Neural cell (in vitro differentiated cells): ENCODE data around the gene NPHP4. TPM values are rescaled to one million over a fixed set of nuclear protein-coding genes. Genes with fewer than 3 reads are reported as not detected.

Experiments
- H2AFZ ChIP-seq: fragments of 200-600, 300-800 bp; sonication (generic), shearing (Covaris generic); 2 replicates; pipeline ENCODE4 v1.6.0; 2014; ENCODE audit warnings: low read depth, mild to moderate bottlenecking, antibody characterized with exemption, low read length, moderate library complexity
- H3F3A ChIP-seq: fragments of 200-600 bp; shearing (Covaris generic); 2 replicates; pipeline ENCODE4 v1.6.1; 2016; ENCODE audit warnings: mild to moderate bottlenecking, moderate library complexity, mixed read lengths, antibody characterized with exemption, low read length; ENCODE audit not compliant: insufficient read depth, poor library complexity, severe bottlenecking
- H3K27ac ChIP-seq: fragments of 200-600, 300-800 bp; sonication (generic), shearing (Covaris generic); 2 replicates; pipeline ENCODE4 v1.5.1; 2014; ENCODE audit warnings: mild to moderate bottlenecking, low read length, moderate library complexity
- H3K27me3 ChIP-seq: fragments of 300-800, 200-600 bp; sonication (generic), shearing (Covaris generic); 2 replicates; pipeline ENCODE4 v1.6.0; 2014; ENCODE audit warnings: mild to moderate bottlenecking, low read depth, low read length, moderate library complexity; ENCODE audit not compliant: insufficient read depth
- H3K36me3 ChIP-seq: fragments of 300-800, 200-600 bp; sonication (generic), shearing (Covaris generic); 2 replicates; pipeline ENCODE4 v1.5.1; 2014; ENCODE audit warnings: mild to moderate bottlenecking, antibody characterized with exemption, low read length, moderate library complexity; ENCODE audit not compliant: insufficient read depth
- H3K4me2 ChIP-seq: fragments of 300-800, 200-600 bp; sonication (generic), shearing (Covaris generic); 2 replicates; pipeline ENCODE4 v1.6.0; 2014; ENCODE audit warnings: mild to moderate bottlenecking, low read length
- H3K4me3 ChIP-seq: fragments of 300-800, 200-600 bp; sonication (generic), shearing (Covaris generic); 2 replicates; pipeline ENCODE4 v1.5.1; 2014; ENCODE audit warnings: mild to moderate bottlenecking, low read length, moderate library complexity
- H3K79me2 ChIP-seq: fragments of 200-600 bp; shearing (Covaris generic); replicated peaks from 2 replicates; pipeline ENCODE4 v1.6.0; 2014; ENCODE audit warnings: mild to moderate bottlenecking, low read length, moderate library complexity; ENCODE audit not compliant: insufficient read depth
- H3K9ac ChIP-seq: fragments of 300-800, 200-600 bp; sonication (generic), shearing (Covaris generic); 2 replicates; pipeline ENCODE4 v1.6.1; 2016; ENCODE audit warnings: mild to moderate bottlenecking, low read length, mixed read lengths
- H3K9me2 ChIP-seq: fragments of 200-600 bp; shearing (Covaris generic); 2 replicates; pipeline ENCODE4 v1.6.1; 2016; ENCODE audit warnings: mild to moderate bottlenecking, low read length, mixed read lengths; ENCODE audit not compliant: insufficient read depth
- H3K9me3 ChIP-seq: fragments of 200-600, 300-800 bp; sonication (generic), shearing (Covaris generic); 2 replicates; pipeline ENCODE4 v1.6.1; 2016; ENCODE audit warnings: mild to moderate bottlenecking, mixed run types, low read length, moderate library complexity, mixed read lengths
- H4K20me1 ChIP-seq: fragments of 200-600 bp; shearing (Covaris generic); 2 replicates; pipeline ENCODE4 v1.6.1; 2016; ENCODE audit warnings: mild to moderate bottlenecking, mixed run types; ENCODE audit not compliant: insufficient read depth
- EP300 ChIP-seq: fragments of 450-650 bp; conservative IDR thresholded peaks from 2 replicates; pipeline ENCODE4 v1.6.1; 2014; ENCODE audit warnings: antibody characterized with exemption, mild to moderate bottlenecking, moderate library complexity; ENCODE audit not compliant: poor library complexity, severe bottlenecking
- EZH2 ChIP-seq: fragments of 200-600, 300-800 bp; shearing (Covaris generic), sonication (generic); IDR thresholded peaks from 2 replicates; pipeline ENCODE4 v1.6.1; 2014; ENCODE audit warnings: antibody characterized with exemption, low read length, borderline replicate concordance, mild to moderate bottlenecking; ENCODE audit not compliant: insufficient read depth, poor library complexity, severe bottlenecking
- MXI1 ChIP-seq: fragments of 450-650 bp; conservative IDR thresholded peaks from 2 replicates; pipeline ENCODE4 v1.6.1; 2014; ENCODE audit warnings: antibody characterized with exemption, mild to moderate bottlenecking; ENCODE audit not compliant: poor library complexity, severe bottlenecking
- POLR2AphosphoS5 ChIP-seq: IDR thresholded peaks from 2 replicates; pipeline ENCODE4 v1.6.1; 2012
- RAD21 ChIP-seq: fragments of 450-650 bp; conservative IDR thresholded peaks from 2 replicates; pipeline ENCODE4 v1.6.1; 2014; ENCODE audit warnings: antibody characterized with exemption, mild to moderate bottlenecking, moderate library complexity
- SMC3 ChIP-seq: fragments of 450-650 bp; conservative IDR thresholded peaks from 2 replicates; pipeline ENCODE4 v1.6.1; 2014; ENCODE audit warnings: antibody characterized with exemption, mild to moderate bottlenecking, moderate library complexity; ENCODE audit not compliant: poor library complexity
- TAF1 ChIP-seq: IDR thresholded peaks from 2 replicates; pipeline ENCODE4 v1.6.1; 2012; ENCODE audit warnings: low read depth
- polyA plus RNA-seq: library from polyadenylated mRNA; depleted of rRNA; stranded (reverse); fragments of >200 nt; gene quantifications from 2 replicates; pipeline ENCODE4 v1.2.3, GENCODE V29; 2014
- TF ChIP-seq, protein P1 (sequence below): fragments of 450-650 bp; IDR thresholded peaks from 2 replicates; pipeline ENCODE4 v1.5.1; 2014; ENCODE audit warnings: antibody characterized with exemption, mild to moderate bottlenecking, moderate library complexity; ENCODE audit not compliant: poor library complexity, severe bottlenecking
- TF ChIP-seq, protein P2 (sequence below): IDR thresholded peaks from 2 replicates; pipeline ENCODE4 v1.6.1; 2012; ENCODE audit warnings: borderline replicate concordance

Gene NPHP4
- polyA plus RNA-seq, 1 donor from 2014 or later, result 17.1 TPM

DNA sequence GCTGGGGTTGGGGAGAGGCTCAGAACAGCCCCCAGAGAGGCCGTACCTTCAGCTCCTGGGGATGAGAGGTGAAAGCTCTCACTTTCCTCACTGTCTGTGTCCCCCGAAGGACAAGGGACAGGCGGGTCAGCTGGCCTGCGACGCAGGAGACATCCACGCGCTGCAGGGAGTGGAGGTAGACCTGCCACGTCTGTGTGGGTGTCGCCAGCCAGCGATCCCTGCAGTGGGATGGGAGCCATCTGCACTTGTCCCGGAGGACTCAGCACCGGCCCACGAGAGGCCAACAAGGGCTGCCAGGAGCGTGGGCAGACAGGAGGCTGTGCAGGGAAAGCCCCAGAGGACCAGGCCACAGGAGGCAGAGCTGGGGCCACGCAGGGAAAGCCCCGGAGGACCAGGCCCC lies 127.2 kb downstream of the NPHP4 start:
- no peak overlapping the region for H3K4me2 ChIP-seq
- no peaks in the 10 kb centered on the region for H4K20me1 ChIP-seq
- no peak overlapping the region for H3K4me3 ChIP-seq
- H3K27me3 ChIP-seq, result no peaks in the 10 kb centered on the region
- no peaks in the 10 kb centered on the region for H3K9me2 ChIP-seq
- no peak for TF ChIP-seq TAF1
- no peak for TF ChIP-seq SMC3
- no peak for TF ChIP-seq MXI1
- TF ChIP-seq RAD21, result no peak
- TF ChIP-seq POLR2AphosphoS5, result no peak
- TF ChIP-seq EP300, result no peak
- TF ChIP-seq, protein P1, sequence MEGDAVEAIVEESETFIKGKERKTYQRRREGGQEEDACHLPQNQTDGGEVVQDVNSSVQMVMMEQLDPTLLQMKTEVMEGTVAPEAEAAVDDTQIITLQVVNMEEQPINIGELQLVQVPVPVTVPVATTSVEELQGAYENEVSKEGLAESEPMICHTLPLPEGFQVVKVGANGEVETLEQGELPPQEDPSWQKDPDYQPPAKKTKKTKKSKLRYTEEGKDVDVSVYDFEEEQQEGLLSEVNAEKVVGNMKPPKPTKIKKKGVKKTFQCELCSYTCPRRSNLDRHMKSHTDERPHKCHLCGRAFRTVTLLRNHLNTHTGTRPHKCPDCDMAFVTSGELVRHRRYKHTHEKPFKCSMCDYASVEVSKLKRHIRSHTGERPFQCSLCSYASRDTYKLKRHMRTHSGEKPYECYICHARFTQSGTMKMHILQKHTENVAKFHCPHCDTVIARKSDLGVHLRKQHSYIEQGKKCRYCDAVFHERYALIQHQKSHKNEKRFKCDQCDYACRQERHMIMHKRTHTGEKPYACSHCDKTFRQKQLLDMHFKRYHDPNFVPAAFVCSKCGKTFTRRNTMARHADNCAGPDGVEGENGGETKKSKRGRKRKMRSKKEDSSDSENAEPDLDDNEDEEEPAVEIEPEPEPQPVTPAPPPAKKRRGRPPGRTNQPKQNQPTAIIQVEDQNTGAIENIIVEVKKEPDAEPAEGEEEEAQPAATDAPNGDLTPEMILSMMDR, result no peak
- no peak for TF ChIP-seq EZH2
- TF ChIP-seq, protein P2, sequence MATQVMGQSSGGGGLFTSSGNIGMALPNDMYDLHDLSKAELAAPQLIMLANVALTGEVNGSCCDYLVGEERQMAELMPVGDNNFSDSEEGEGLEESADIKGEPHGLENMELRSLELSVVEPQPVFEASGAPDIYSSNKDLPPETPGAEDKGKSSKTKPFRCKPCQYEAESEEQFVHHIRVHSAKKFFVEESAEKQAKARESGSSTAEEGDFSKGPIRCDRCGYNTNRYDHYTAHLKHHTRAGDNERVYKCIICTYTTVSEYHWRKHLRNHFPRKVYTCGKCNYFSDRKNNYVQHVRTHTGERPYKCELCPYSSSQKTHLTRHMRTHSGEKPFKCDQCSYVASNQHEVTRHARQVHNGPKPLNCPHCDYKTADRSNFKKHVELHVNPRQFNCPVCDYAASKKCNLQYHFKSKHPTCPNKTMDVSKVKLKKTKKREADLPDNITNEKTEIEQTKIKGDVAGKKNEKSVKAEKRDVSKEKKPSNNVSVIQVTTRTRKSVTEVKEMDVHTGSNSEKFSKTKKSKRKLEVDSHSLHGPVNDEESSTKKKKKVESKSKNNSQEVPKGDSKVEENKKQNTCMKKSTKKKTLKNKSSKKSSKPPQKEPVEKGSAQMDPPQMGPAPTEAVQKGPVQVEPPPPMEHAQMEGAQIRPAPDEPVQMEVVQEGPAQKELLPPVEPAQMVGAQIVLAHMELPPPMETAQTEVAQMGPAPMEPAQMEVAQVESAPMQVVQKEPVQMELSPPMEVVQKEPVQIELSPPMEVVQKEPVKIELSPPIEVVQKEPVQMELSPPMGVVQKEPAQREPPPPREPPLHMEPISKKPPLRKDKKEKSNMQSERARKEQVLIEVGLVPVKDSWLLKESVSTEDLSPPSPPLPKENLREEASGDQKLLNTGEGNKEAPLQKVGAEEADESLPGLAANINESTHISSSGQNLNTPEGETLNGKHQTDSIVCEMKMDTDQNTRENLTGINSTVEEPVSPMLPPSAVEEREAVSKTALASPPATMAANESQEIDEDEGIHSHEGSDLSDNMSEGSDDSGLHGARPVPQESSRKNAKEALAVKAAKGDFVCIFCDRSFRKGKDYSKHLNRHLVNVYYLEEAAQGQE, result no peak
- no peak overlapping the region for H3K27ac ChIP-seq
- H3K79me2 ChIP-seq, result no peaks in the 10 kb centered on the region
- H3F3A ChIP-seq, result no peaks in the 10 kb centered on the region
- no peak overlapping the region for H2AFZ ChIP-seq
- no peaks in the 10 kb centered on the region for H3K36me3 ChIP-seq
- no peaks in the 10 kb centered on the region for H3K9me3 ChIP-seq
- no peak overlapping the region for H3K9ac ChIP-seq

DNA sequence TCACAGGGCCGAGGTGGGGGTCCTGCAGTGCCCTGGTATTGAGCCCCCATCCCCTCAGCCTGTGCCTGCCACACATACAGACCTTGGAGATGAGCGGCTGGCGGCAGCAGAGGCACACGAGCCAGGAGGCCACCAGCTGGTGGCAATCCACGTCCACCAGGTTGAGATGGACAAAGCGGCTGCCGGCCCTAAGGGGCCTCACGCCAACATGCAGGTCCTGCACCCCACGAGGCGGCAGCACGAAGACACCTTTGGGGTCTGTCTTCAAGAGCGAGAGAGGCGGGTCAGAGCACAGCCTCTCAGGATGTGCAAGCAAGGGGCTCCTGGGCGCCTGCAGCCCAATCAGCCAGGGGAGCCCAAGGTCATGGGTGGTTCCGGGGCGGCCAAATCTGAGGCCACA lies 128.0 kb downstream of the NPHP4 start:
- no peak overlapping the region for H3K4me3 ChIP-seq
- H3K9me3 ChIP-seq, result no peaks in the 10 kb centered on the region
- no peaks in the 10 kb centered on the region for H3K27me3 ChIP-seq
- no peak for TF ChIP-seq SMC3
- no peak for TF ChIP-seq MXI1
- TF ChIP-seq EZH2, result no peak
- TF ChIP-seq, protein P2, result no peak
- no peak for TF ChIP-seq EP300
- TF ChIP-seq, protein P1, result no peak
- no peak for TF ChIP-seq TAF1
- TF ChIP-seq POLR2AphosphoS5, result no peak
- TF ChIP-seq RAD21, result no peak
- no peaks in the 10 kb centered on the region for H3F3A ChIP-seq
- no peaks in the 10 kb centered on the region for H3K79me2 ChIP-seq
- no peaks in the 10 kb centered on the region for H3K36me3 ChIP-seq
- no peak overlapping the region for H3K4me2 ChIP-seq
- no peak overlapping the region for H3K9ac ChIP-seq
- no peak overlapping the region for H2AFZ ChIP-seq
- no peak overlapping the region for H3K27ac ChIP-seq
- no peaks in the 10 kb centered on the region for H4K20me1 ChIP-seq
- no peaks in the 10 kb centered on the region for H3K9me2 ChIP-seq
